GM12891 (cell line): ENCODE results near the gene BFSP1.

Source experiments
- DNase-seq: peaks from one replicate; pipeline ENCODE4 v3.0.0; 2011; ENCODE audit warnings: low spot score; ENCODE audit not compliant: insufficient read length
- FAIRE-seq: peaks from 2 replicates; lab custom pipeline; 2011; peaks lifted over from hg19 to GRCh38; lab: Jason Lieb, UNC
- PAX5 ChIP-seq: IDR thresholded peaks from 2 replicates; pipeline ENCODE4 v1.6.1; 2011; ENCODE audit warnings: low read length, moderate library complexity, mild to moderate bottlenecking; ENCODE audit not compliant: insufficient read depth, severe bottlenecking
- POLR2A ChIP-seq: IDR thresholded peaks from 2 replicates; pipeline ENCODE4 v1.6.1; 2011; ENCODE audit warnings: low read depth, low read length, control low read depth
- POLR2AphosphoS5 ChIP-seq: IDR thresholded peaks from 2 replicates; pipeline ENCODE4 v1.6.1; 2011; ENCODE audit warnings: low read depth, low read length, control low read depth
- POU2F2 ChIP-seq: IDR thresholded peaks from 2 replicates; pipeline ENCODE4 v1.6.1; 2011; ENCODE audit warnings: low read depth, mild to moderate bottlenecking, control low read depth, low read length, moderate library complexity
- SPI1 ChIP-seq: IDR thresholded peaks from 2 replicates; pipeline ENCODE4 v1.6.1; 2011; ENCODE audit warnings: low read depth, low read length, control low read depth
- TAF1 ChIP-seq: IDR thresholded peaks from 2 replicates; pipeline ENCODE4 v1.6.1; 2011; ENCODE audit warnings: low read depth, low read length, control low read depth

Gene BFSP1

GRCh38 chr20:17508756-17509155 lies 22.4 kb downstream of the BFSP1 start:
- TF ChIP-seq POLR2A (no peak), TAF1 (no peak), PAX5 (no peak), POU2F2 (no peak), SPI1 (no peak), POLR2AphosphoS5 (no peak)
- FAIRE-seq (no peak), DNase-seq (no peak)

- no peak for DNase-seq
- FAIRE-seq = no peak
- TF ChIP-seq POU2F2 = no peak
- TF ChIP-seq POLR2AphosphoS5 = no peak
- TF ChIP-seq PAX5 = no peak
- no peak for TF ChIP-seq POLR2A
- TF ChIP-seq SPI1 = no peak
- TF ChIP-seq TAF1 = no peak
Measured at GRCh38 chr20:17507531-17507930, 23.6 kb downstream of the BFSP1 start.

GRCh38 chr20:17507032-17507431 lies 24.1 kb downstream of the BFSP1 start:
- FAIRE-seq = peak; percentile 31
- DNase-seq = no peak
- TF ChIP-seq POU2F2 (no peak), PAX5 (no peak), POLR2A (no peak), POLR2AphosphoS5 (no peak), TAF1 (no peak), SPI1 (no peak)

DNA sequence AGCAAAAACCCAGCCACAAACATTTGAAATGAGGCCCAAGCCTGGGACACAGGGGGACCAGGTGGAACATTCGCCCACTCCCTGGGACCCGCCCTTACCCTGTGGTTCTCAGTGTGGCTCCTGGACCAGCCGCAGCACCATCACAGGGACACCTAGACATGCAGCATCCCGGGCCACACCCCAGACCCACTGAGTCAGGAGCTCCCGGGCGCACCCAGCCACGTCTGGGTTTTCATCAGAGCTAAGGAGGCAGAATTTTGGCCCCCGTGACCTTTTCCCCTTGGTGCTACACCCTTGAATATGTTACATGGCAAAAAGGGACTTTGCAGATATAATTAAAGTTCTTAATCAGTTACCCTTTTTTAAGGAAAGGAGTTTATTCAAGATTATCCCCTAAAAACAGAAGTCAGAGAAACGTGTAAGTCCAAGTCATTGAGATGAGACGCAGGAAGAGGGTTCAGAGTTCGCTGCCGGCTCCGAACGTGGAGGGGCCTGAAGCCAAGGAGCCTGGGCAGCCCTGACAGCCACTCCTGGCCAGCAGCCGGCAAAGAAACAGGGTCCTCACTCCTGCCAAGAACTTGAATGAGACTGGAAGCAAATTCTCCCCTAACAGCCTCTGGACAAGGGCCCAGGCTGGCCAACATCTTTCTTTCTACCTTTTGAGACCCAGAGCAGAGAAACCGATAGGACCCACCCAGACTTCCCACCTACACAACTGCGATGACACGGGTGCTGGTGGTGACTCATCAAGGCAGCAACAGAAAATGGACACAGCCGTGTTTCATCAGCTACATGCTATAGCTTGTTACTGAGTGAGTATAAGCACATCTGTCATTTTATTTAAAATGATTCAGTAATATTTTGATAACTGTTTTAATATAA lies 25.3 kb downstream of the BFSP1 start:
- no peak for TF ChIP-seq POLR2A
- TF ChIP-seq POLR2AphosphoS5 = no peak
- no peak for TF ChIP-seq PAX5
- TF ChIP-seq SPI1 = no peak
- no peak for TF ChIP-seq TAF1
- no peak for TF ChIP-seq POU2F2
- FAIRE-seq (no peak), DNase-seq (no peak)

GRCh38 chr20:17504898-17505635 lies 26.1 kb downstream of the BFSP1 start:
- FAIRE-seq = peak; percentile 84
- TF ChIP-seq SPI1 (no peak), POLR2A (no peak), TAF1 (no peak), POU2F2 (no peak), POLR2AphosphoS5 (no peak), PAX5 (no peak)
- DNase-seq = peak; percentile 49

- DNase-seq (no peak), FAIRE-seq (peak; percentile 13)
- TF ChIP-seq PAX5 (no peak), POLR2AphosphoS5 (no peak), POLR2A (no peak), TAF1 (no peak), SPI1 (no peak), POU2F2 (no peak)
Measured at GRCh38 chr20:17504066-17504897, 26.9 kb downstream of the BFSP1 start.

DNA sequence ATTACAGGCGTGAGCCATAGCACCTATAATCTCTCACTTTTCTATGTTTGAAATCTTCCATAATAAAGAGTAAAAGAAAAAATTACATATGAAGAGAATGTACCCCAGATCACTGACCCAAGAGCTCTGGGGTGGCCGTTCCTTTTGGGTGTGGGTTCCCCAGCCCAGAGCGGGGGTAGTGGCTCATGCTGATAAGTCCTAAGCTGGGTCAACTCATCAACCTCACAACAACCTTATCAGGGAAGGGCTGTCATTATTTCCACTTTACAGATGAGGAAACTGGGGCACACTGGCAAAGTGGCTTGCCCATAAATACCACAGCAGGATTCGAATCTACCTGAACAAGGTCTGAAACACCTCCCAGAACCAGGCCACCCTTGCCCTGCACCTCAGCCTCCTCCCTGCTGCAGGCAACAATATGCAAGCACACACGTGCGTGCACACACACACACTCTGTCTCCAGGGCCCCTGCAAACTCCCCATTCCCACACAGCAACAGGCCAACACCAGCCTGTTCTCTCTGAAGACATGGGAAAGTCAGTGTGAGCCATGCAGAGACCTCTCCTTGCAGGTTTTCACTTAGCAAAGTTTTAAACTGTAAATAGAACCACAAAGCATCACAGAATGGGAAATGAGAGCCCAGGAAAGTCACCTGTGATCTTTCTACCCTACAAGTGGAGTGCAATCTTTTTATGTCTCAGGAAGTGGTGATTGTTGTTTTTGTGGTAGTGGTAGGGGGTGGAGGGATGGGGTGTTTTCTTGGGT lies 27.7 kb downstream of the BFSP1 start:
- no peak for DNase-seq
- FAIRE-seq = no peak
- TF ChIP-seq TAF1 (no peak), POLR2AphosphoS5 (no peak), PAX5 (no peak), POLR2A (no peak), SPI1 (no peak), POU2F2 (no peak)

- TF ChIP-seq TAF1 (no peak), POLR2AphosphoS5 (no peak), POU2F2 (no peak), PAX5 (no peak), SPI1 (no peak), POLR2A (no peak)
- no peak for FAIRE-seq
Measured at GRCh38 chr20:17502105-17502504, 29.1 kb downstream of the BFSP1 start.

GRCh38 chr20:17501701-17502100 lies 29.5 kb downstream of the BFSP1 start:
- DNase-seq = no peak
- FAIRE-seq = no peak

More at GRCh38 chr20:17502105-17502504, 29.1 kb downstream of the BFSP1 start:
- no peak for DNase-seq

More at GRCh38 chr20:17501701-17502100, 29.5 kb downstream of the BFSP1 start:
- no peak for TF ChIP-seq TAF1
- no peak for TF ChIP-seq POU2F2
- no peak for TF ChIP-seq SPI1
- no peak for TF ChIP-seq PAX5
- no peak for TF ChIP-seq POLR2AphosphoS5
- TF ChIP-seq POLR2A = no peak
